Measurements from ENCODE around the gene EPS8.
"Not testable (repeated sequence)": the region's sequence is repeated elsewhere in the genome, so short reads cannot be mapped to it uniquely, and the experiment has no call there.

The EPS8 gene

GRCh38 chr12:15797818-15798217 lies 8.6 kb upstream of the EPS8 start:
- DNase-seq (ENCODE audit: low spot score): no peak

DNA sequence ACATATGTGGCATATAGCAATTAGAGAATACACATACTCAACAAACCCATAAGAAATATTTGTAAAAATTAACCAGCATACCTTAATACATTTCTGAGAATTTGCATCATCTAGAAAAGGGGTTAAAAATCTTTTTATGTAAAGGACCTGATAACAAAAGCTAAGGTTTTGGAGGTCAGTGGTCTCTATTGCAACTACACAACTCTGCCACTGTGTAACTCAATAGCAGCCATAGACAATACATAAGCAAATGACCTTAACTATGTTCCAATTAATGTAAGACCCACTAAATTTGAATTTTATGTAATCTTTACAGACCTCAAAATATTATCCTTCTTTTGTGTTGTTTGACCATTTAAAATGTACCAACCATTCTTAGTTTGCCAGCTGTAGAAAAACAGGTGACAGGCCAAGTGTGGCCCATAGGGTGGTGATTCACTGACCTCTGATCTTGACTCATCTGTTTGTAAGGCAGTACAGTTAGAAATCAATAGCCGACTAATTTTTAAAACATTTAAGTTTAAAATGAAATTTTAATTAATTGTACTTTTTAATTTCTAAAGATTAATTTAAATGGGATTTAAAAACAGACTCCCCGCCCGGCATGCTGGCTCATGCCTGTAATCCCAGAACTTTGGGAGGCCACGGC lies 7.4 kb upstream of the EPS8 start:
- DNase-seq (ENCODE audit: low spot score): no peak

GRCh38 chr12:15794836-15795235 lies 5.6 kb upstream of the EPS8 start:
- no peak for DNase-seq (ENCODE audit: low spot score)

GRCh38 chr12:15794196-15794595 lies 5.0 kb upstream of the EPS8 start:
- DNase-seq (ENCODE audit: low spot score): no peak

DNA sequence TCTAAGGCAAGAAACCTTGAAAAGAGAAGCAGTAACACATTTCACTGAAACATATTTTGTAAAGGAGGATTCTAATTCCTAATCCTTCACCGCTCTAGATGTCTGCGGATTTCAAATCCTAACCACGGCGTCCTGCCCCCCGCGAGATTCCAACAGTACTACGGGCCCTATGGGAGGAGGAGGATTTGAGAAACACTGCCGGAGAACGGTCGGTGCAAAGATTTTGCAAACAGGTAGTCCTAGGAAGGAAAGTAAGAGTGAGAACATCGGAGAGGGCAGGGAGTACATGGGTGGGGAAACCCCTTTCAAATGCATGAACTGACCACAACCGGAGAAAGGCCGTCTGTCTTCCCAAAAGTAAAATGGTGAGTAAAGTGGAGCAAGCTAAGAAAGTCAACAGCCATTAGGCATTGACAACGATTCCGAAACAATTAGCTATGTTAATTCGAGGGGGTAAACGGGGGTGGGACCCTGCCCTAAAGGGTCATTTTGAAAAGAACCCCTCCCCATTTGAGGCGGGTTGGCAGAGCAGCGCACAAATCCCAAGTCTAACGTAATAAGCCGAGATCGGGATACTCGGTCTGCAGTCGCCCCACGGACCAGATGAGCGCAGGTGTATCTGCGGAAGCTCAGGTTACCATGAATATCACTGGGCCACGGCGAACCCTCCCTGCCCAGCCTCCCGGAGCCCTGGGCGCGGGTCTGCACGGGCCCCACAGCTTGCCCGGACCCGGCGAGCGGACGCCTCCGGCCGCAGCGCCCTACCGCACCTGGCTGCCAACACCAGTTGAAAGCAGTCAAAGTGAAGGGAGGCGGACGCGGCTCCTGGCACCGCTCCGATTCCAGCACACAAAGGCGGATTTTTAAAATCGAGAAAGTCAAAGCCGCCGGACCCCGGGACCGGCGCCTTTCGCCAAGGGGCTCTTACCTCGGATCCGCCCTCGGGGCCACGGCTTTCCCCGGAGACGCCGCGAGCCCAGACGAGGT lies 662 bp downstream of the EPS8 start:
- DNase-seq (ENCODE audit: low spot score): no peak

DNA sequence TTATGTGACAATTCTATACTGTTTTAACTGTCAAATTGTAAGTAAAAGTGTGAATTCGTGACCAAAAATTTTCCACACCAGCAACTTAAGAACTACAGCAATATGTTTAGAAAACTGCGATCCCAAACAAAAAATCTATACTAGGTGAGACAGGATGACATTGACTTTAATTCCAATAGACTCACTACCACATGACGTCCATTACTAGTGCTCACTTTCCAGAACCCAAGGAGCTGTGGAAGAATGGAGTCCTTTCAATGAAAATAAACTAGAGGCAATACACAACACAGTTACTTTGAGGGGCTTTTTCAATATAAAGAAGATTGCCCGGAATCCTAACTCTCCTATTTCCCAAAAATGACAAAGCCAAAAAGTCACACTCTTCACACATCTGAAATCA lies 1.4 kb downstream of the EPS8 start:
- no peak for DNase-seq (ENCODE audit: low spot score)

- no peak for DNase-seq (ENCODE audit: low spot score)
Observed at GRCh38 chr12:15786772-15787171, 2.4 kb downstream of the EPS8 start.

- no peak for DNase-seq (ENCODE audit: low spot score)
Observed at GRCh38 chr12:15783288-15783687, 5.9 kb downstream of the EPS8 start.

DNA sequence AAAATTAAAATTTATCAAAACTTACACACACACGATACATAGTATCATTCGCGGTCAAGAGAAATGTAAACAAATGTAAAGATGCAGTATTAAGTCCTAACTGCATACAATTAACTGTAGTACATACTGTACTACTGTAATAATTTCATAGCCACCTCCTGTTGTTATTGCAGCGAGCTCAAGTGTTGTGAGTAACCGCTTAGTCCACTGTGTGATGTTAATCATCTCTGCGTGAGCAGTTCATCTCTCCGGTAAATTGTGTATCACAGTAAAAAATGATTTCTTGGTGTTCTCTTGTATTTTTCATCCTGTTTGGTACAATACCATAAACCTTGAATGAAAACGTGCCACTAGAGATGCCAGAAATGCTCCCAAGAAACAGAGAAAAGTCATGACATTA lies 6.5 kb downstream of the EPS8 start:
- no peak for DNase-seq (ENCODE audit: low spot score)

DNA sequence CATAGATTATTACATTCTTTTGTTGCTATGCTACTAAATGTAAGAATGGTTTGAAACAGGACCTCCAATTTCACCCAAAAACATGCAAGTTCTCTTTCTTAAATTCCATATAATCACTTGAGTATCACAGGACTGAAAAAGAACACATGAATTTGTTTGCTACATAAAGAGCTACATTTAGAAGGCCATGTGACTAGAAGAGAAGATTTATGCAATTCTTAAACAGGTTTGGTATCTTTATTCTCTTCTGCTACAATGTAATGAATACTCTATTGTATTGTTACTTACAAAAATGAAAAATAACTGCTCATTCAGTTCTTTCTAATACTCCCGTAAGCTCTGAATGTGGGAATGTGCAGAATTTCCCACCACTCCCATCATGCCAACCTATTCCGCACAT lies 9.3 kb downstream of the EPS8 start:
- DNase-seq (ENCODE audit: low spot score): no peak

DNA sequence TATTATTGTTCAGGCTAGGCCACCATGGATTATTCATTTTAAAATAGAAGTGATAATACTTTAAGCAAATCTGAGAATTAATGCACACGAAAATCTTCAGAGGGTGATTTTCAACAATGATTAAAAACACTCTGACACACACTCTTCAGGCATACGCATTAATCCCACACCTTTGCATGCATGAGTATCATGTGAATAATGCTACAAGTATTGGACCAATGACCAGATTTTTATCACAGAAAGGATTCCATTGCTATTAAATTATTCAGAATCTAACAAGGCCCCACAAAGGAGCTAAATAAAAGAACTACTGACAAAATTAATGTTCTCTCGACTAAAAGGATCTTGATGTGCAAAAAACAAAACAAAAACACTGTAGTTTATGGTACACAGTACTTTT lies 11.1 kb downstream of the EPS8 start:
- DNase-seq (ENCODE audit: low spot score): no peak

DNA sequence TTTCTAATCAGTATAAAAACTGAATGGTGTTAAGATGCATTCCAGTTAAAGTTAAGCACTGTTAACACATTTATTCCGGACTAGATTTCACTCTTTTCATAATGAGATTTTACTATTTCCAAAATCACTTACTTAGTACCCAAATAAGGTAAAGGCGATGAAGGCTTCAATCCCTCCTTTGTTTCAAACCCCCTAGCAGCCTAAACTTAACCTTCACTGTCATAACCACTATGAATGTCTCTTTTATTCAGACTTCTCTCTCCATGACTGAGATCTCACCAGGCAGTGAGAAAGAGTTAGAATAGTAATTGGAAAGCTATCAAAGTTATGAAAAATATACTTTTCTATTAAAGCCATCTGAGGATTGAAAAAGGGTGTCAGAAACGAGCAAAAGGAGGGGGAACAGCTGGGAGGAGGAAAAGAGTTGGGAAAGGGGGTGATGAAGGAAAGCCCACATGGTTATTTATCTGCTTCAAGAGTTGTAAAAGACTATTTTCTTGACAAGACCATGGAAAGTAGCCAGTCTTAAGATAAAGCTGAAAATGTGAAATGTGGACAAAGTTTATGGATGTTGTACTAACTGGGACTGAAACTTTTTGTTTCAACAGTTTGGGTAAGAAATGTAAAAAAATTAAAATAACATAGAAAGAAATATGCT lies 11.7 kb downstream of the EPS8 start:
- DNase-seq (ENCODE audit: low spot score): no peak

DNA sequence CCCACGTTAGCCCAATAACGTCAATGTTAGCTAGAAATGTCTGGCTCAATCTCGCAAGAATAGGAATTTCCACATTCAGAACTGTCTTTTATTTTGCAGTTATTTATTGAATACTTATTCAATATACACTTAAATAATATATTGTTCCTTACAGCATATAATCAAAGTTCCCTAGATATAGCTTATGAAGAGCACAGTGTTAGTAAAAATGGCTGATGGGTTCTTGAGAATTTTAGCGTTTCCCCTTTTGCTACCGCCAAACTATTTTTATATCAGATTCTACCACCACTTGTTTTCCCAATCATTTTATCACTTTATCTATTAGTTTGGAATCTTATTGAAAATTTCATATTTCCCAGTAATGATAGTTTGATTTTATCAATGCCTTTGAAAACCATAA lies 12.7 kb downstream of the EPS8 start:
- DNase-seq (ENCODE audit: low spot score): no peak

DNA sequence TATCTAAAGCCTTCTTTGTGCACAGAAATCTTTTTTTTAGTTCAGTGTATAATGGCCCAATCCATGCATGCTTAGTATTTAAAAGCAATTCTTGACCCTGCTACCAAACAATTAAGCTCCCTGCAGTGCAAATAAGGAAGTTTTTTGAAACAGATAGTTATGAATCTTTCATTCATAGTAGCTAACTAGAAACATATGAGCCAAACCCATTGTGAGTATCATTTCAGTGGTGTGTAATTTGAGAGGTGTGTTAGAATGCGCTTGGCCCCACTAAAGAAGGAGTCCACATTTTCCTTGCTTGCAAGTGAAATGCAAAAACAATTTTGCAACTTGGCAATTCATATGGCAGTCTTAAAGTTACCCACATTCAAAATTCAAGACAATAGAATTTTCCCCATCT lies 14.4 kb downstream of the EPS8 start:
- no peak for DNase-seq (ENCODE audit: low spot score)

DNA sequence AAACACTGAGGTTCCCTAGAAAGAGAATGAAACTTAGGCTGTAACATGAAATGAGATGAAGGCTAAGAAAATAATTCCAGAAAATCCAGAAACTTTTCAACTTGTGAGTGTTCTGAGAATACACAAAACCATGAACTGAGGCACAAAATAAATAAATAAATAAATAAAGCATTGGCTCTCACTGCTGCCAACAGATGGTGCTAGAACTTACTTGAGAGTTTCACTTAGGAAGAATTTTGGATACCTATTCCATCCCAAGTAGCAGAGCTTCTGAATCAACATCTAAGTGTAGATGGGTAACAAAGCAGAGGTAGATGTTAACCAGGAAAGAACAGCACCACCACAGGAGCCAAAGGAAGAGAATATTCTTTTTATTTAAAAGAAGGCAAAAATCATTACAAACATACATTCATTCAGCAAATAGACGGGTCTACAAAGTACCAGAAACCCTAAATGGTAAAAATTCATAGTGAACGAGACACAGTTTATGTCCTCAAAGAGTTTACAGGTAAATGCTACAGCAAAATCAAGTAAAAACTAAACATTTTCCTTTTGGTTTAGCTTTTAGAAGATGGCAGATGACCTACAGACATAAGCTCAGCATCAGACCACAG lies 16.7 kb downstream of the EPS8 start:
- DNase-seq (ENCODE audit: low spot score): peak; percentile 33

GRCh38 chr12:15770581-15770980 lies 18.6 kb downstream of the EPS8 start:
- DNase-seq (ENCODE audit: low spot score): no peak

- no peak for DNase-seq (ENCODE audit: low spot score)
Observed at GRCh38 chr12:15770021-15770420, 19.2 kb downstream of the EPS8 start.

GRCh38 chr12:15769586-15769985 lies 19.6 kb downstream of the EPS8 start:
- no peak for DNase-seq (ENCODE audit: low spot score)

- no peak for DNase-seq (ENCODE audit: low spot score)
Observed at GRCh38 chr12:15767301-15767700, 21.9 kb downstream of the EPS8 start.

GRCh38 chr12:15763328-15763727 lies 25.9 kb downstream of the EPS8 start:
- DNase-seq (ENCODE audit: low spot score): no peak

DNA sequence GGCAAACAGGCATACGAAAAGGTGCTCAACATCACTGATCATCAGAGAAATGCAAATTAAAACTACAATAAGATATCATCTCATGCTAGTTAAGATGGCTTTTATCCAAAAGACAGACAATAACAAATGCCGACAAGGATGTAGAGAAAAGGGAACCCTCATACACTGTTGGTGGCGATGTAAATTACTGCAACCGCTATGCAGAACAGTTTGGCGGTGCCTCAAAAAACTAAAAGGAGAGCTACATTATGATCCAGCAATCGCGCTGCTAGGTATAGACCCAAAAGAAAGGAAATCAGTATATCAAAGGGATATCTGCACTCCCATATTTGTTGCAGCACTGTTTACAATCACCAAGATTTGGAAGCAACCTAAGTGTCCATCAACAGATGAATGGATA lies 27.0 kb downstream of the EPS8 start:
- DNase-seq (ENCODE audit: low spot score): not testable (repeated sequence)

- DNase-seq (ENCODE audit: low spot score): no peak
Observed at GRCh38 chr12:15757553-15758255, 31.5 kb downstream of the EPS8 start.
